Coronary artery (tissue), 2 donors: ENCODE data around the gene TTI1.

Experiments
- DNase-seq: peaks from one replicate; pipeline ENCODE4 v3.0.0-alpha.2; 2017; ENCODE audit warnings: low spot score
- H3K27ac ChIP-seq, 2 donors: fragments of 200-600 bp; sonication (generic); one replicate each; pipeline ENCODE4 v1.5.1; 2016 to 2019
- H3K4me3 ChIP-seq: fragments of 200-600 bp; sonication (generic); 2 replicates; pipeline ENCODE4 v1.5.1; 2016; ENCODE audit warnings: mild to moderate bottlenecking, moderate library complexity
- CTCF ChIP-seq: fragments of 200-600 bp; sonication (generic); IDR thresholded peaks from one replicate; pipeline ENCODE4 v1.5.1; 2019; ENCODE audit warnings: antibody characterized with exemption

TTI1 gene

GRCh38 chr20:38031957-38032356, 1.3 kb downstream of the TTI1 start:
- no peak overlapping the region for H3K27ac ChIP-seq
- TF ChIP-seq CTCF, result no peak
- no peak overlapping the region for H3K4me3 ChIP-seq
- DNase-seq, result no peak

- no peak for TF ChIP-seq CTCF
- DNase-seq, result no peak
- Histone ChIP-seq H3K27ac (no peak overlapping the region), H3K4me3 (no peak overlapping the region)
Measured at GRCh38 chr20:38029453-38029852, 3.8 kb downstream of the TTI1 start.

GRCh38 chr20:38024496-38024895, 8.8 kb downstream of the TTI1 start:
- TF ChIP-seq CTCF, result no peak
- DNase-seq, result no peak

GRCh38 chr20:38023181-38024001, 9.9 kb downstream of the TTI1 start:
- H3K27ac ChIP-seq, result no peak overlapping the region
- DNase-seq, result no peak

More at GRCh38 chr20:38024496-38024895, 8.8 kb downstream of the TTI1 start:
- no peak overlapping the region for H3K27ac ChIP-seq
- no peak overlapping the region for H3K4me3 ChIP-seq

GRCh38 chr20:38021087-38021772, 12.0 kb downstream of the TTI1 start:
- DNase-seq, result no peak
- Histone ChIP-seq H3K27ac (no peak overlapping the region), H3K4me3 (no peak overlapping the region)
- no peak for TF ChIP-seq CTCF

More at GRCh38 chr20:38023181-38024001, 9.9 kb downstream of the TTI1 start:
- no peak overlapping the region for H3K4me3 ChIP-seq
- no peak for TF ChIP-seq CTCF

GRCh38 chr20:38018385-38018784, 14.9 kb downstream of the TTI1 start:
- DNase-seq, result no peak
- no peak overlapping the region for H3K4me3 ChIP-seq
- H3K27ac ChIP-seq, result no peak overlapping the region
- no peak for TF ChIP-seq CTCF
